Measurements from ENCODE around the gene ZNF649. TPM values are rescaled to one million over a fixed set of nuclear protein-coding genes. Genes with fewer than 3 reads are reported as not detected.
A peak's percentile ranks its signal among the peaks of the same experiment; 100 is the strongest.
"Not testable (repeated sequence)": the region's sequence is repeated elsewhere in the genome, so short reads cannot be mapped to it uniquely, and the experiment has no call there.

Gene ZNF649
- total RNA-seq, 3 donors from 2014 or later (not counting 1 experiment from before 2014, with no cell fraction given), result 11.0 to 16.1 (median 12.3) TPM

GRCh38 chr19:51921949-51922348 is 17.1 kb upstream of the ZNF649 start:
- Histone ChIP-seq H3K36me3 (ENCODE audit: control insufficient read depth, insufficient read depth, low read length) (no peaks in the 10 kb centered on the region), H3K27ac (ENCODE audit: low read length) (no peak overlapping the region), H3K4me3 (ENCODE audit: low read length) (no peak overlapping the region), H3K9me3 (ENCODE audit: control insufficient read depth, insufficient read depth, low read length) (peaks cover 58% of the 10 kb centered on the region), H3K4me1 (ENCODE audit: control insufficient read depth, insufficient read depth, low read length) (peaks cover 5% of the 10 kb centered on the region), H3K27me3 (ENCODE audit: control insufficient read depth, insufficient read depth, low read length) (no peaks in the 10 kb centered on the region)
- Mint-ChIP-seq H3K4me1 (peaks cover 7 to 8% of the 10 kb centered on the region in 2 donors), H3K9me3 (peaks cover 11 to 20% of the 10 kb centered on the region in 2 donors), H3K36me3 (peaks cover 21% of the 10 kb centered on the region), H3K4me3 (no peak overlapping the region), H3K27ac (no peak overlapping the region), H3K27me3 (ENCODE audit: low read depth in 2 of 2) (no peaks in the 10 kb centered on the region)
- DNase-seq, result peak in 1 of 2 donors; percentile 10
- ATAC-seq, result no peak
- TF ChIP-seq, protein P1, sequence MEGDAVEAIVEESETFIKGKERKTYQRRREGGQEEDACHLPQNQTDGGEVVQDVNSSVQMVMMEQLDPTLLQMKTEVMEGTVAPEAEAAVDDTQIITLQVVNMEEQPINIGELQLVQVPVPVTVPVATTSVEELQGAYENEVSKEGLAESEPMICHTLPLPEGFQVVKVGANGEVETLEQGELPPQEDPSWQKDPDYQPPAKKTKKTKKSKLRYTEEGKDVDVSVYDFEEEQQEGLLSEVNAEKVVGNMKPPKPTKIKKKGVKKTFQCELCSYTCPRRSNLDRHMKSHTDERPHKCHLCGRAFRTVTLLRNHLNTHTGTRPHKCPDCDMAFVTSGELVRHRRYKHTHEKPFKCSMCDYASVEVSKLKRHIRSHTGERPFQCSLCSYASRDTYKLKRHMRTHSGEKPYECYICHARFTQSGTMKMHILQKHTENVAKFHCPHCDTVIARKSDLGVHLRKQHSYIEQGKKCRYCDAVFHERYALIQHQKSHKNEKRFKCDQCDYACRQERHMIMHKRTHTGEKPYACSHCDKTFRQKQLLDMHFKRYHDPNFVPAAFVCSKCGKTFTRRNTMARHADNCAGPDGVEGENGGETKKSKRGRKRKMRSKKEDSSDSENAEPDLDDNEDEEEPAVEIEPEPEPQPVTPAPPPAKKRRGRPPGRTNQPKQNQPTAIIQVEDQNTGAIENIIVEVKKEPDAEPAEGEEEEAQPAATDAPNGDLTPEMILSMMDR (IDR thresholded peaks at IDR 0.05), result no peak
- intact Hi-C loops (cut with micrococcal nuclease), result no loop called here
- WGBS (ENCODE audit: insufficient coverage), result 94% methylated on average over 8 of the region's 8 CpGs

DNA sequence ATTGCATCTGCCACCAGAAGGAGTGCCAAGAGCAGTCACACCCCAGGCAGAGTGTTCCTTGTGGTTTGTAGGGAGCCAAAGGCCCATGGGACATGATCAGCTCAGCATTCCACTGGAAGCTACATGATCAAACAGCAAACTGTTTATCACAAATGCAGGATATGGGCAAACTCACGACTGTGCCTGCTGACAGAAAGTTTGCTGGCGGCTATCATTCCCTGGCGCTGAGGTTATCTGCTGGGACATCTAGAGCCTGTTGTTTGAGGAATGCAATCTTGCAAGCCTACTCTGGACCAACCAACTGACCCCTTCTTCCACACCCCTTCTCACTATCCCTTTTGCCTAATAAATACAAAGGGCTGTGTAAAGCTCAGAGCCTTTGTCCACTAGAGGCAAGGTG is 14.8 kb upstream of the ZNF649 start:
- intact Hi-C loops (cut with micrococcal nuclease), result no loop called here
- no peaks in the 10 kb centered on the region for H3K4me1 ChIP-seq (ENCODE audit: control insufficient read depth, insufficient read depth, low read length)
- Mint-ChIP-seq H3K27ac (no peak overlapping the region), H3K9me3 (peaks cover 20 to 27% of the 10 kb centered on the region in 2 donors), H3K4me3 (no peak overlapping the region), H3K4me1 (no peaks in the 10 kb centered on the region), H3K27me3 (ENCODE audit: low read depth in 2 of 2) (no peaks in the 10 kb centered on the region), H3K36me3 (peaks cover 36% of the 10 kb centered on the region)
- TF ChIP-seq, protein P1 (IDR thresholded peaks at IDR 0.05), result no peak
- DNase-seq (no peak), ATAC-seq (no peak)
- H3K36me3 ChIP-seq (ENCODE audit: control insufficient read depth, insufficient read depth, low read length), result no peaks in the 10 kb centered on the region
- no peaks in the 10 kb centered on the region for H3K27me3 ChIP-seq (ENCODE audit: control insufficient read depth, insufficient read depth, low read length)
- H3K27ac ChIP-seq (ENCODE audit: low read length), result no peak overlapping the region
- 93% methylated on average over 3 of the region's 3 CpGs for WGBS (ENCODE audit: insufficient coverage)
- peaks cover 71% of the 10 kb centered on the region for H3K9me3 ChIP-seq (ENCODE audit: control insufficient read depth, insufficient read depth, low read length)
- no peak overlapping the region for H3K4me3 ChIP-seq (ENCODE audit: low read length)

DNA sequence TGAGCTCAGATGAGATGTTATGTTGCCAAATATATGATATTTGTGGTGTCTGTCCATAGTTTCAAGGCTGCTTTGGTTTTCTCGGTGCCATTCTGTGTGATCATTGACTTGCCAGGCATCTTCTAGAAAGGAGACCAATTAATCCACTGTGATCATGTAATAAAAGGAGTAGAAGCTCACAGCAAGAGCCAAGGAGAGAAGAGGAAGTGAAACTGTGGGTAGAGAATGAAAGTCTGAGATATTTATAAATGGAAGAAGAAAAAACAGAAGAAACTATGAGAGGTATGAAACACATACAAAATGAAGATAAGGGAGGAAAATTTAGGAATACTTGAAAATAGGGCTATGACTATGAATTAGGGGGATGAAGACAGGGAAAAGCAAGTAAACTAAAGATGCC is 11.3 kb upstream of the ZNF649 start:
- Mint-ChIP-seq H3K36me3 (peaks cover 50% of the 10 kb centered on the region), H3K4me3 (no peak overlapping the region), H3K27ac (no peak overlapping the region), H3K27me3 (ENCODE audit: low read depth in 2 of 2) (peaks cover 0 to 2% of the 10 kb centered on the region in 2 donors), H3K4me1 (no peaks in the 10 kb centered on the region), H3K9me3 (peaks cover 22 to 26% of the 10 kb centered on the region in 2 donors)
- H3K36me3 ChIP-seq (ENCODE audit: control insufficient read depth, insufficient read depth, low read length), result no peaks in the 10 kb centered on the region
- peaks cover 54% of the 10 kb centered on the region for H3K9me3 ChIP-seq (ENCODE audit: control insufficient read depth, insufficient read depth, low read length)
- 100% methylated on average over 1 of the region's 1 CpG for WGBS (ENCODE audit: insufficient coverage)
- no peak overlapping the region for H3K27ac ChIP-seq (ENCODE audit: low read length)
- DNase-seq, result no peak
- TF ChIP-seq, protein P1 (IDR thresholded peaks at IDR 0.05), result no peak
- no peak overlapping the region for H3K4me3 ChIP-seq (ENCODE audit: low read length)
- no peak for ATAC-seq
- H3K27me3 ChIP-seq (ENCODE audit: control insufficient read depth, insufficient read depth, low read length), result no peaks in the 10 kb centered on the region
- intact Hi-C loops (cut with micrococcal nuclease), result no loop called here
- no peaks in the 10 kb centered on the region for H3K4me1 ChIP-seq (ENCODE audit: control insufficient read depth, insufficient read depth, low read length)

DNA sequence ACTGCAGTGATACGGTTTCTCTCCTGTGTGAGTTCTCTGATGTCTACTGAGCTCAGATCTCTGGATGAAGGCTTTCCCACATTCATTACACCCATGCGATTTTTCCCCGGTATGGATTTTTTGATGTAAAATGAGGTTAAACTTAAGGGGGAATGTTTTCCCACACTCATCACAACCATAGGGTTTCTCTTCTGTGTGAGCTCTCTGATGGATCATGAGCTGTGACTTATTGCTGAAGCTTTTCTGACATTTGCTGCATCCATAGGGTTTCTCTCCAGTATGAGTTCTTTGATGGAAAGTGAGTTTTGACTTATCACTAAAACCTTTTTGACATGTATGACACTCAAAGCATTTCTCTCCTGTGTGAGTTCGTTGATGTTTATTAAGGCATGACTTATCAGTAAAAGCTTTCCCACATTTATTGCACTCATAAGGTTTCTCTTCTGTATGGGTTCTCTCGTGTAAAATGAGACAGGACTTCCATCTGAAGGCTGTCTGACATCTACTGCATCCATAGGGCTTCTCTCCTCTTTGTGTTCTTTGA is 10.6 kb upstream of the ZNF649 start:
- WGBS (ENCODE audit: insufficient coverage), result 77% methylated on average over 3 of the region's 5 CpGs
- no peaks in the 10 kb centered on the region for H3K36me3 ChIP-seq (ENCODE audit: control insufficient read depth, insufficient read depth, low read length)
- Mint-ChIP-seq H3K36me3 (peaks cover 42% of the 10 kb centered on the region), H3K9me3 (peaks cover 20 to 26% of the 10 kb centered on the region in 2 donors), H3K27me3 (ENCODE audit: low read depth in 2 of 2) (peaks cover 1 to 2% of the 10 kb centered on the region in 2 donors), H3K4me1 (no peaks in the 10 kb centered on the region), H3K4me3 (no peak overlapping the region), H3K27ac (no peak overlapping the region)
- no peak overlapping the region for H3K27ac ChIP-seq (ENCODE audit: low read length)
- TF ChIP-seq, protein P1 (IDR thresholded peaks at IDR 0.05), result no peak
- H3K9me3 ChIP-seq (ENCODE audit: control insufficient read depth, insufficient read depth, low read length), result peaks cover 47% of the 10 kb centered on the region
- H3K27me3 ChIP-seq (ENCODE audit: control insufficient read depth, insufficient read depth, low read length), result no peaks in the 10 kb centered on the region
- ATAC-seq (no peak), DNase-seq (no peak)
- no peak overlapping the region for H3K4me3 ChIP-seq (ENCODE audit: low read length)
- H3K4me1 ChIP-seq (ENCODE audit: control insufficient read depth, insufficient read depth, low read length), result no peaks in the 10 kb centered on the region
- intact Hi-C loops (cut with micrococcal nuclease), result no loop called here

DNA sequence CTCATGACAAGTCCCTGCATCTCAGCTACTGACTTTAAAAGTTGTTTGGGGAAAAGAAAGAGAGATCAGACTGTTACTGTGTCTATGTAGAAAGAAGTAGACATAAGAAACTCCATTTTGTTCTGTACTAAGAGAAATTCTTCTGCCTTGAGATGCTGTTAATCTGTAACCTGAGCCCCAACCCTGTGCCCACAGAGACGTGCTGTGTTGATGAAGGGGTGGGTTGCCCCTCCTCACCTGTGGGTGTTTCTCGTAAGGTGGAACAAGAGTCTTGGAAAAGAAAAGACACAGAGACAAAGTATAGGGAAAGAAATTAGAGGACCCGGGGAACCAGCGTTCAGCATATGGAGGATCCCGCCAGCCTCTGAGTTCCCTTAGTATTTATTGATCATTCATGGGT is 3.2 kb upstream of the ZNF649 start:
- Mint-ChIP-seq H3K27me3 (ENCODE audit: low read depth in 2 of 2) (peaks cover 16 to 27% of the 10 kb centered on the region in 2 donors), H3K4me1 (peaks cover 20 to 21% of the 10 kb centered on the region in 2 donors)
- H3K9me3 Mint-ChIP-seq; H3K36me3 ChIP-seq (ENCODE audit: control insufficient read depth, insufficient read depth, low read length); H3K27ac Mint-ChIP-seq; DNase-seq; H3K27ac ChIP-seq (ENCODE audit: low read length); H3K36me3 Mint-ChIP-seq; intact Hi-C loops (cut with micrococcal nuclease); H3K27me3 ChIP-seq (ENCODE audit: control insufficient read depth, insufficient read depth, low read length); H3K4me3 Mint-ChIP-seq; ATAC-seq; H3K4me3 ChIP-seq (ENCODE audit: low read length); H3K9me3 ChIP-seq (ENCODE audit: control insufficient read depth, insufficient read depth, low read length): not testable (repeated sequence)
- WGBS (ENCODE audit: insufficient coverage), result 50% methylated on average over 5 of the region's 5 CpGs
- H3K4me1 ChIP-seq (ENCODE audit: control insufficient read depth, insufficient read depth, low read length), result peaks cover 14% of the 10 kb centered on the region

All from natural killer cell (primary cell).